K562 (cell line): ENCODE measurements around the gene CCL4L2. TPM values are rescaled to one million over a fixed set of nuclear protein-coding genes. Genes with fewer than 3 reads are reported as not detected.

Source experiments
- ATAC-seq: fragments of 200-7000 bp; cut with Tn5 transposase; 3 replicates; pipeline ENCODE4 v1.9.1; 2020; ENCODE audit warnings: moderate library complexity
- BruUV-seq: library from RNA; stranded (reverse); fragments of 400-500 nt; replicated peaks from 2 replicates; lab custom pipeline; 2021; lab: Mats Ljungman, UMichigan
- CTCF ChIA-PET: fragments of 300-600 bp; formaldehyde crosslinking; extraction: SDS; loops from one replicate; lab custom pipeline; 2021; ENCODE audit warnings: low intra/inter-chr PET ratio; lab: Yijun Ruan, JAX
- POLR2A ChIA-PET: fragments of 300-600, 350-650 bp; sonication (Branson Sonifier 250); formaldehyde crosslinking; extraction: SDS; loops from one replicate; lab custom pipeline; 2021; ENCODE audit warnings: antibody characterized with exemption, inconsistent platforms; lab: Yijun Ruan, JAX
- DNase-seq, 4 experiments: peaks; one replicate each; pipeline versions ENCODE4 v3.0.0 to v3.0.0-alpha.2; 2011 to 2018; ENCODE audit warnings: low spot score in 3 of 4, mixed read lengths in 3 of 4; ENCODE audit errors: extremely low read depth in 1 of 4
- FAIRE-seq: peaks from 2 replicates; lab custom pipeline; 2011; peaks lifted over from hg19 to GRCh38; lab: Jason Lieb, UNC
- H2AFZ ChIP-seq: 2 replicates; pipeline ENCODE4 v1.6.0; 2011; ENCODE audit warnings: low read depth, low read length, control low read depth, inconsistent platforms
- H3K27ac ChIP-seq: fragments of 200-600 bp; 3 replicates; pipeline ENCODE4 v1.8.0; 2011; ENCODE audit warnings: low read depth, mild to moderate bottlenecking, control low read depth, inconsistent platforms, low read length, moderate library complexity, mixed read lengths; ENCODE audit errors: extremely low read depth
- H3K27me3 ChIP-seq, 2 experiments: fragments of 300-600 bp in 1 of 2; 2 replicates in 1 of 2; 3 replicates in 1 of 2; pipeline versions ENCODE4 v1.6.0 to v1.8.0; 2011; ENCODE audit warnings: inconsistent platforms in 2 of 2, low read length in 2 of 2, mild to moderate bottlenecking in 1 of 2, mixed read lengths in 1 of 2, moderate library complexity in 1 of 2; ENCODE audit not compliant: control insufficient read depth in 2 of 2, insufficient read depth in 2 of 2
- H3K36me3 ChIP-seq: fragments of 300-600 bp; 3 replicates; pipeline ENCODE4 v1.8.0; 2011; ENCODE audit warnings: mild to moderate bottlenecking, low read length, inconsistent platforms; ENCODE audit not compliant: control insufficient read depth, insufficient read depth
- H3K4me1 ChIP-seq, 2 experiments: fragments of 200-600 bp in 1 of 2; replicated peaks in 1 of 2; 2 replicates in 1 of 2; 3 replicates in 1 of 2; pipeline versions ENCODE4 v1.5.1 to v1.8.0; 2011; ENCODE audit warnings: inconsistent platforms in 2 of 2, low read length in 2 of 2, mild to moderate bottlenecking in 1 of 2, mixed read lengths in 1 of 2, moderate library complexity in 1 of 2; ENCODE audit not compliant: control insufficient read depth in 2 of 2, insufficient read depth in 2 of 2
- H3K4me2 ChIP-seq: 2 replicates; pipeline ENCODE4 v1.6.1; 2011; ENCODE audit warnings: low read length, control low read depth, inconsistent platforms, mixed read lengths; ENCODE audit not compliant: insufficient read depth
- H3K4me3 ChIP-seq: fragments of 200-600 bp; sonication (generic), shearing (Covaris generic); 2 replicates; pipeline ENCODE4 v1.5.1; 2016; ENCODE audit warnings: control low read depth, inconsistent platforms
- H3K79me2 ChIP-seq: fragments of 200-600 bp; 3 replicates; pipeline ENCODE4 v1.8.0; 2011; ENCODE audit warnings: low read length, inconsistent platforms; ENCODE audit not compliant: control insufficient read depth, insufficient read depth
- H3K9ac ChIP-seq, 2 experiments: 2 replicates each; pipeline versions ENCODE4 v1.6.0 to v1.6.1; 2011; ENCODE audit warnings: low read depth in 2 of 2, low read length in 2 of 2, control low read depth in 1 of 2, inconsistent platforms in 1 of 2, mild to moderate bottlenecking in 1 of 2, mixed read lengths in 1 of 2; ENCODE audit not compliant: insufficient read depth in 1 of 2
- H3K9me1 ChIP-seq: one replicate; pipeline ENCODE4 v1.6.0; 2011; ENCODE audit warnings: inconsistent platforms, mild to moderate bottlenecking, low read length, moderate library complexity; ENCODE audit not compliant: control insufficient read depth, insufficient read depth
- H3K9me3 ChIP-seq: replicated peaks from 2 replicates; pipeline ENCODE4 v1.5.1; 2011; ENCODE audit warnings: low read depth, low read length, inconsistent platforms; ENCODE audit not compliant: control insufficient read depth, insufficient read depth
- H4K20me1 ChIP-seq: replicated peaks from 2 replicates; pipeline ENCODE4 v1.6.1; 2011; ENCODE audit warnings: low read length, inconsistent platforms, mixed read lengths; ENCODE audit not compliant: control insufficient read depth, insufficient read depth
- EHMT2 ChIP-seq: fragments of 450-650 bp; IDR thresholded peaks from 2 replicates; pipeline ENCODE4 v1.6.1; 2018; ENCODE audit warnings: antibody characterized with exemption
- FOXP1 ChIP-seq: sonication (generic); formaldehyde crosslinking; IDR thresholded peaks from 2 replicates; pipeline ENCODE4 v1.8.0; 2022; ENCODE audit warnings: mild to moderate bottlenecking, missing genetic modification reagents
- GTF2A2 ChIP-seq: IDR thresholded peaks from 2 replicates; pipeline ENCODE4 v1.6.1; 2016; ENCODE audit warnings: mild to moderate bottlenecking, missing genetic modification characterization, missing compliant biosample characterization
- KDM1A ChIP-seq, 2 experiments: fragments of 450-650 bp; IDR thresholded peaks; 2 replicates each; pipeline ENCODE4 v1.6.1; 2016; ENCODE audit warnings: mild to moderate bottlenecking in 2 of 2
- MAFG ChIP-seq: fragments of 450-650 bp; conservative IDR thresholded peaks from 2 replicates; pipeline ENCODE4 v1.6.1; 2016; ENCODE audit warnings: missing genetic modification characterization, missing compliant biosample characterization
- MYC ChIP-seq, 2 experiments: fragments of 250-450 bp in 1 of 2; sonication (Bioruptor Pico) in 1 of 2; IDR thresholded peaks; 2 replicates each; pipeline versions ENCODE4 v1.5.1 to v1.6.1; 2012 to 2021; ENCODE audit warnings: low read depth in 2 of 2, borderline replicate concordance in 1 of 2, improper control_type of control experiment in 1 of 2, low read length in 1 of 2, mild to moderate bottlenecking in 1 of 2, moderate library complexity in 1 of 2
- PHB ChIP-seq: fragments of 250-450 bp; sonication (Bioruptor Pico); IDR thresholded peaks from 2 replicates; pipeline ENCODE4 v1.5.0; 2021
- PHF20 ChIP-seq: fragments of 450-650 bp; IDR thresholded peaks from 2 replicates; pipeline ENCODE4 v1.6.1; 2018; ENCODE audit not compliant: partially characterized antibody
- RFX1 ChIP-seq: fragments of 450-650 bp; IDR thresholded peaks from 2 replicates; pipeline ENCODE4 v1.6.1; 2016; ENCODE audit warnings: mild to moderate bottlenecking, moderate library complexity
- THRAP3 ChIP-seq: fragments of 450-650 bp; IDR thresholded peaks from 2 replicates; pipeline ENCODE4 v1.6.1; 2016; ENCODE audit warnings: mild to moderate bottlenecking, inconsistent platforms, borderline replicate concordance
- in situ Hi-C: fragments of 300-500 bp; cut with MboI; formaldehyde crosslinking; loops from 4 replicates; pipeline ENCODE4 v1.15.0; 2018; ENCODE audit warnings: inconsistent platforms, mixed read lengths
- intact Hi-C: fragments of 100-400 bp; cut with micrococcal nuclease; formaldehyde crosslinking; loops from 2 replicates; pipeline ENCODE4 v1.14.2; 2022
- polyA plus RNA-seq, 8 experiments: library from polyadenylated mRNA; depleted of rRNA in 4 of 8; stranded (reverse) in 5 of 8; unstranded in 3 of 8; fragments of >200 nt; fragmentation: Nextera tagmentation in 2 of 8; fragmentation: Illumina TruSeq in 1 of 8; extraction: Ambion mirVana in 2 of 8; extraction: Trizol in 1 of 8; gene quantifications; 2 replicates each; pipeline versions ENCODE4 v1.2.1 to v1.2.3, GENCODE V29; 2011 to 2014; ENCODE audit warnings: inconsistent platforms in 1 of 8, missing spikeins in 1 of 8
- total RNA-seq, 7 experiments: library from RNA; depleted of rRNA in 6 of 7; stranded (reverse); fragments of >200 nt in 6 of 7; fragmentation: Illumina TruSeq in 2 of 7; extraction: Trizol in 2 of 7; gene quantifications; 2 replicates each; pipeline versions ENCODE4 v1.2.1 to v1.2.3, GENCODE V29; 2011 to 2021; ENCODE audit warnings: low replicate concordance in 1 of 7
- TF ChIP-seq, protein P1 (sequence below): fragments of 250-450 bp; sonication (Bioruptor Pico); IDR thresholded peaks from 2 replicates; pipeline ENCODE4 v1.5.0; 2021
- TF ChIP-seq, protein P2 (sequence below): fragments of 150-350 bp; IDR thresholded peaks from 2 replicates; pipeline ENCODE4 v1.6.1; 2014; ENCODE audit warnings: low read depth, mild to moderate bottlenecking, low read length, borderline replicate concordance
- TF ChIP-seq, protein P3 (sequence below): IDR thresholded peaks from 2 replicates; pipeline ENCODE4 v1.6.1; 2012; ENCODE audit warnings: low read depth, low read length, improper control_type of control experiment, borderline replicate concordance
- TF ChIP-seq, protein P4 (sequence below): fragments of 450-650 bp; formaldehyde crosslinking; IDR thresholded peaks from 2 replicates; pipeline ENCODE4 v1.4.0; 2022; ENCODE audit warnings: mild to moderate bottlenecking, moderate library complexity

The CCL4L2 gene
- total and polyA plus RNA-seq, 9 of the 15 experiments (the other 6 are each of a cell fraction or from before 2014, with no cell fraction given), result 0.11 to 0.51 (median 0.38) TPM; not detected in 6

DNA sequence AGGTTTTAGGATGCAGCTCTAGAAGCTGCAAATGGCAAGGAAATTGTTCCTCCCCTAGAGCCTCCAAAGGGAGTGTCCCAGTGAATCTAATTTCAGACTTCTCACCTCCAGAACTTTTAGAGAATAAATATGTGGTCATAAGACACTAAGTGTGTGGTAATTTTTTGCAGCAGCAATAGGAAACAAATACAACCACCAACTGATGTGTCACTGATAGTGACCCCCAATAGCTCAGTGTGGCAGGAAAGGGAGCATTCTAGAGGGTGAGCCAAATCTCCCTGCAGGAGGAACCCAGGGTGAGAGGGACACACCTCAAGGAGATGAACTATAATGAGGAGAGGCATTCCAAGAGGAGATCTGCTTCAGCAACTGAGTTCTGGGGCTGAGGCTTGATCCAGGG, 4.1 kb downstream of the CCL4L2 start:
- no peak for DNase-seq

More for the DNA sequence above, 4.1 kb downstream of the CCL4L2 start:
- intact Hi-C loops (no loop called here), in situ Hi-C loops (loop anchor here (25.0 kb wide), 2 partner anchors 147 to 1947 kb away; no protein-coding TSS in a partner anchor)
- H4K20me1 ChIP-seq, result no peaks in the 10 kb centered on the region
- H3K9ac ChIP-seq, result no peak overlapping the region
- ChIA-PET CTCF (no interaction called here), POLR2A (no interaction called here)
- no peak overlapping the region for H3K27ac ChIP-seq
- no peaks in the 10 kb centered on the region for H3K9me1 ChIP-seq
- H3K4me3 ChIP-seq, result no peak overlapping the region
- no peak overlapping the region for H2AFZ ChIP-seq
- TF ChIP-seq PHF20 (no peak), MYC (IDR thresholded peaks at IDR 0.05; ENCODE audit: low read depth, low read length) (no peak), MYC (CRISPR knock-in tag; IDR thresholded peaks at IDR 0.05; ENCODE audit: borderline replicate concordance, low read depth) (no peak), PHB (CRISPR knock-in tag) (no peak), RFX1 (no peak), GTF2A2 (no peak), MAFG (tag) (no peak), EHMT2 (no peak), THRAP3 (no peak), KDM1A (IDR thresholded peaks at IDR 0.05) (no peak), FOXP1 (no peak)
- TF ChIP-seq, protein P1, sequence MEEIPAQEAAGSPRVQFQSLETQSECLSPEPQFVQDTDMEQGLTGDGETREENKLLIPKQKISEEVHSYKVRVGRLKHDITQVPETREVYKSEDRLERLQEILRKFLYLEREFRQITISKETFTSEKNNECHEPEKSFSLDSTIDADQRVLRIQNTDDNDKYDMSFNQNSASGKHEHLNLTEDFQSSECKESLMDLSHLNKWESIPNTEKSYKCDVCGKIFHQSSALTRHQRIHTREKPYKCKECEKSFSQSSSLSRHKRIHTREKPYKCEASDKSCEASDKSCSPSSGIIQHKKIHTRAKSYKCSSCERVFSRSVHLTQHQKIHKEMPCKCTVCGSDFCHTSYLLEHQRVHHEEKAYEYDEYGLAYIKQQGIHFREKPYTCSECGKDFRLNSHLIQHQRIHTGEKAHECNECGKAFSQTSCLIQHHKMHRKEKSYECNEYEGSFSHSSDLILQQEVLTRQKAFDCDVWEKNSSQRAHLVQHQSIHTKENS (CRISPR knock-in tag), result no peak
- TF ChIP-seq, protein P2, sequence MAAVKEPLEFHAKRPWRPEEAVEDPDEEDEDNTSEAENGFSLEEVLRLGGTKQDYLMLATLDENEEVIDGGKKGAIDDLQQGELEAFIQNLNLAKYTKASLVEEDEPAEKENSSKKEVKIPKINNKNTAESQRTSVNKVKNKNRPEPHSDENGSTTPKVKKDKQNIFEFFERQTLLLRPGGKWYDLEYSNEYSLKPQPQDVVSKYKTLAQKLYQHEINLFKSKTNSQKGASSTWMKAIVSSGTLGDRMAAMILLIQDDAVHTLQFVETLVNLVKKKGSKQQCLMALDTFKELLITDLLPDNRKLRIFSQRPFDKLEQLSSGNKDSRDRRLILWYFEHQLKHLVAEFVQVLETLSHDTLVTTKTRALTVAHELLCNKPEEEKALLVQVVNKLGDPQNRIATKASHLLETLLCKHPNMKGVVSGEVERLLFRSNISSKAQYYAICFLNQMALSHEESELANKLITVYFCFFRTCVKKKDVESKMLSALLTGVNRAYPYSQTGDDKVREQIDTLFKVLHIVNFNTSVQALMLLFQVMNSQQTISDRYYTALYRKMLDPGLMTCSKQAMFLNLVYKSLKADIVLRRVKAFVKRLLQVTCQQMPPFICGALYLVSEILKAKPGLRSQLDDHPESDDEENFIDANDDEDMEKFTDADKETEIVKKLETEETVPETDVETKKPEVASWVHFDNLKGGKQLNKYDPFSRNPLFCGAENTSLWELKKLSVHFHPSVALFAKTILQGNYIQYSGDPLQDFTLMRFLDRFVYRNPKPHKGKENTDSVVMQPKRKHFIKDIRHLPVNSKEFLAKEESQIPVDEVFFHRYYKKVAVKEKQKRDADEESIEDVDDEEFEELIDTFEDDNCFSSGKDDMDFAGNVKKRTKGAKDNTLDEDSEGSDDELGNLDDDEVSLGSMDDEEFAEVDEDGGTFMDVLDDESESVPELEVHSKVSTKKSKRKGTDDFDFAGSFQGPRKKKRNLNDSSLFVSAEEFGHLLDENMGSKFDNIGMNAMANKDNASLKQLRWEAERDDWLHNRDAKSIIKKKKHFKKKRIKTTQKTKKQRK, result no peak
- TF ChIP-seq, protein P3, sequence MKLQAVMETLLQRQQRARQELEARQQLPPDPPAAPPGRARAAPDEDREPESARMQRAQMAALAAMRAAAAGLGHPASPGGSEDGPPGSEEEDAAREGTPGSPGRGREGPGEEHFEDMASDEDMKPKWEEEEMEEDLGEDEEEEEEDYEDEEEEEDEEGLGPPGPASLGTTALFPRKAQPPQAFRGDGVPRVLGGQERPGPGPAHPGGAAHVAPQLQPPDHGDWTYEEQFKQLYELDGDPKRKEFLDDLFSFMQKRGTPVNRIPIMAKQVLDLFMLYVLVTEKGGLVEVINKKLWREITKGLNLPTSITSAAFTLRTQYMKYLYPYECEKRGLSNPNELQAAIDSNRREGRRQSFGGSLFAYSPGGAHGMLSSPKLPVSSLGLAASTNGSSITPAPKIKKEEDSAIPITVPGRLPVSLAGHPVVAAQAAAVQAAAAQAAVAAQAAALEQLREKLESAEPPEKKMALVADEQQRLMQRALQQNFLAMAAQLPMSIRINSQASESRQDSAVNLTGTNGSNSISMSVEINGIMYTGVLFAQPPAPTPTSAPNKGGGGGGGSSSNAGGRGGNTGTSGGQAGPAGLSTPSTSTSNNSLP, result no peak
- TF ChIP-seq, protein P4, sequence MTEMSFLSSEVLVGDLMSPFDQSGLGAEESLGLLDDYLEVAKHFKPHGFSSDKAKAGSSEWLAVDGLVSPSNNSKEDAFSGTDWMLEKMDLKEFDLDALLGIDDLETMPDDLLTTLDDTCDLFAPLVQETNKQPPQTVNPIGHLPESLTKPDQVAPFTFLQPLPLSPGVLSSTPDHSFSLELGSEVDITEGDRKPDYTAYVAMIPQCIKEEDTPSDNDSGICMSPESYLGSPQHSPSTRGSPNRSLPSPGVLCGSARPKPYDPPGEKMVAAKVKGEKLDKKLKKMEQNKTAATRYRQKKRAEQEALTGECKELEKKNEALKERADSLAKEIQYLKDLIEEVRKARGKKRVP (CRISPR knock-in tag), result no peak
- no peaks in the 10 kb centered on the region for H3K36me3 ChIP-seq
- peaks cover 0 to 11% of the 10 kb centered on the region in 2 experiments; a peak in 3 of 5 replicates for H3K27me3 ChIP-seq
- no peaks in the 10 kb centered on the region for H3K9me3 ChIP-seq
- H3K79me2 ChIP-seq, result no peaks in the 10 kb centered on the region
- ATAC-seq, result no peak
- H3K4me2 ChIP-seq, result no peak overlapping the region
- no peak for FAIRE-seq
- no peaks in the 10 kb centered on the region for H3K4me1 ChIP-seq
- no TSS peak for BruUV-seq
